ENCODE results near the gene CASTOR1. TPM values are rescaled to one million over a fixed set of nuclear protein-coding genes. Genes with fewer than 3 reads are reported as not detected.

Gene CASTOR1
- total RNA-seq, 4 donors from 2014 or later, result 16.5 to 36.0 (median 27.7) TPM

- TF ChIP-seq, protein P1, sequence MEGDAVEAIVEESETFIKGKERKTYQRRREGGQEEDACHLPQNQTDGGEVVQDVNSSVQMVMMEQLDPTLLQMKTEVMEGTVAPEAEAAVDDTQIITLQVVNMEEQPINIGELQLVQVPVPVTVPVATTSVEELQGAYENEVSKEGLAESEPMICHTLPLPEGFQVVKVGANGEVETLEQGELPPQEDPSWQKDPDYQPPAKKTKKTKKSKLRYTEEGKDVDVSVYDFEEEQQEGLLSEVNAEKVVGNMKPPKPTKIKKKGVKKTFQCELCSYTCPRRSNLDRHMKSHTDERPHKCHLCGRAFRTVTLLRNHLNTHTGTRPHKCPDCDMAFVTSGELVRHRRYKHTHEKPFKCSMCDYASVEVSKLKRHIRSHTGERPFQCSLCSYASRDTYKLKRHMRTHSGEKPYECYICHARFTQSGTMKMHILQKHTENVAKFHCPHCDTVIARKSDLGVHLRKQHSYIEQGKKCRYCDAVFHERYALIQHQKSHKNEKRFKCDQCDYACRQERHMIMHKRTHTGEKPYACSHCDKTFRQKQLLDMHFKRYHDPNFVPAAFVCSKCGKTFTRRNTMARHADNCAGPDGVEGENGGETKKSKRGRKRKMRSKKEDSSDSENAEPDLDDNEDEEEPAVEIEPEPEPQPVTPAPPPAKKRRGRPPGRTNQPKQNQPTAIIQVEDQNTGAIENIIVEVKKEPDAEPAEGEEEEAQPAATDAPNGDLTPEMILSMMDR (IDR thresholded peaks at IDR 0.05), result no peak
- TF ChIP-seq POLR2A (IDR thresholded peaks at IDR 0.05), result no peak
- intact Hi-C loops (cut with DNase I), result no loop called here
- Histone ChIP-seq H3K27ac (peak overlapping the region in 2 of 3 donors; percentile 96 to 97), H3K27me3 (no peaks in the 10 kb centered on the region), H3K4me3 (replicated peaks in 1 of 3) (no peak overlapping the region), H3K9me3 (no peaks in the 10 kb centered on the region), H3K4me1 (peaks cover 56 to 65% of the 10 kb centered on the region in 2 donors), H3K36me3 (peaks cover 29 to 38% of the 10 kb centered on the region in 2 donors)
- 93 to 98% methylated on average over 7 of the region's 7 CpGs for WGBS, 2 donors
- DNase-seq, result no peak
Observed at GRCh38 chr22:30293026-30293425, 3.7 kb upstream of the CASTOR1 start.

DNA sequence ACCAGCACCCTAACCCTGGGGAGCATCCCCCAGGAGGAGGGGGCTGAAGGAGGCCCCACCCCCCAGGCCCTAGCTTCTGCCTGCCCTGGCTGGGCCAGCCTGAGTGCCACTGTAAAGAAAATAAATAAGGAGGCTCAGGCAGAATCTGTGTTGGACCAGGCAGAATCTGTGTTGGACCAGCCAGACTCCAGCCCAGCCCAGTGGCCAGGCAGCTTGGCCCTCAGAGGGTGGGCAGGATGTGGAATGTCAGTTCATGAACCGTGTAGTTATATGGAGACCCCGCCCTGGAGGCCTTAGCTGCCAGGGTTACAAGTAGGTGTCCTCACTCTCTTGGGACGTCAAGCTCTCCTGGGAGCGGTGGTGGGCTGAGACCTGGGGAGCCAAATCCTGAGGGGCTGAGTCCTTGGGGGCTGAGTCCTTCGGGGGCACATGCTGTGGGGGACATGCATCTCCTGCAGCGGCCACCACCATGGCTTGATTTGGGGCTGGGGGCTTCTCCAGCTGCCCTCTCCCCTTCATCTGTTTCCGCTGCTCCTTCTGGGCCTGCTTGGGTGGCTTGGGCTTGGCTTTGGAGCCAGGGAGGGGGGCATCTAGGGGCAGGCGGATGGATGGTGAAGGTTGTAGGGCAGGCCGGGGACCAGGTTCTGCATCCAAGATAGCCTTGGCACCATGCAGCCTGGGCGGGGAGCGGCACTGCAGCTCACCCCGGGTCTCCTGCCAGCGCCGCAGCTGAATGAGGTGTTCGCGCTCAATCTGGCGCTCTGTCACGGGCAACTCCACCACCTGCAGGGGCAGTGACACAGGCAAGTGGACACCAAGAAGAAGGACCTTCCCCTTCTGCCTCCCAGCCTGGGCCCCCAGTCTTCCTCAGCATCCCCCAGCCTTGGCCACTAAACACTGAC, 3.0 kb upstream of the CASTOR1 start:
- H3K27ac ChIP-seq, result peak overlapping the region; percentile 96 to 97 (median 97)
- intact Hi-C loops (cut with DNase I), result no loop called here
- DNase-seq, result no peak

DNA sequence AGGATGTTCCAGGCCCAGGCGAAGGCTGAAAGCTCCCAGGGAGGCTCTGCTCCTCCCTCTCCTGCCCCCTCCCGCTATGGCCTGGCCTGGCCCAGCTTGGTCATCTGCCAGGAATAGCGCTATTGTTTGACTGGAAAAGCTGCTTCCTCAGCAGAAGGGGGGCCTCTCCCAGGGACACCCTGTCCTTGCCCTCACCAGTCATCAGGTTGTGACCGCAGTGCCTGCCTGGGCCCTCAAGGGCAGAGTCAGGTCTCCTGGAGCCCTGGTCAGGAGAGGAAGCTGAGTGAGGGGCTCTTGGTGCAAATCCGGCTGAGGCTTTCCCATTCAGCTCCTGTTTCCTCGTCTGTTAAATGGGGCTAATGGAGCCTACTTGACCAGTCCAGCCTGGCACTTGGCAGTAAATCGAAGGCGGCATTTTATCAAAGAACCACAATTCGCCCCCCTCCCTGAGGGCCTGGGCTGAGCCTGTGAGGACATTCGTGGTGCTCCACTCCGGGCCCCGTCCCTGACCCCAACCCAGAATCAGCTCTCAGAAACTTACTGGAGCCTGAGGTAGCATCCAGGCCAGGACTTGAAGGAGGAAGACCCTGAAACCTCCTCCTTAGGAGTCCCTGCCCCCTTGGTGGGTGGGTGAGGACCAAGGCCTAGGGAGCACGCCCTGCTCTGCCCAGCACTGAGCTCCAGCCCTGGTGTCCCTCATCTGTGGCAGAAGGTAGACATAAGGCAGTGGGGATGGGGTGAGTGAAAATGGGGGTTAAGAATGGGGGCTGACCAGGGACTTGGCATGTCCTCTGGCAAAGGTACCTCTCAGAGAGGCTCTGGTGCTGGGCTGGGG, 2.0 kb upstream of the CASTOR1 start:
- peaks cover 42 to 51% of the 10 kb centered on the region in 2 donors for H3K4me1 ChIP-seq
- peak; percentile 98 for DNase-seq
- H3K27me3 ChIP-seq, result no peaks in the 10 kb centered on the region
- intact Hi-C loops (cut with DNase I), result no loop called here
- H3K4me3 ChIP-seq (replicated peaks in 1 of 3), result no peak overlapping the region
- TF ChIP-seq, protein P1 (IDR thresholded peaks at IDR 0.05), result no peak
- TF ChIP-seq POLR2A (IDR thresholded peaks at IDR 0.05), result peak in 1 of 2 donors; percentile 65
- WGBS, 2 donors, result 29 to 52% methylated on average over 7 to 9 of the region's 13 CpGs
- H3K9me3 ChIP-seq, result no peaks in the 10 kb centered on the region
- peak overlapping the region; percentile 96 to 97 (median 97) for H3K27ac ChIP-seq
- peaks cover 26 to 38% of the 10 kb centered on the region in 2 donors for H3K36me3 ChIP-seq

More for the DNA sequence above, 3.0 kb upstream of the CASTOR1 start:
- peaks cover 28 to 38% of the 10 kb centered on the region in 2 donors for H3K36me3 ChIP-seq
- no peaks in the 10 kb centered on the region for H3K27me3 ChIP-seq
- H3K4me3 ChIP-seq (replicated peaks in 1 of 3), result no peak overlapping the region
- 81 to 92% methylated on average over 6 to 14 of the region's 18 CpGs for WGBS, 2 donors
- H3K9me3 ChIP-seq, result no peaks in the 10 kb centered on the region
- H3K4me1 ChIP-seq, result peaks cover 52 to 61% of the 10 kb centered on the region in 2 donors
- no peak for TF ChIP-seq POLR2A (IDR thresholded peaks at IDR 0.05)
- TF ChIP-seq, protein P1 (IDR thresholded peaks at IDR 0.05), result no peak

GRCh38 chr22:30290342-30291057, 1.2 kb upstream of the CASTOR1 start:
- WGBS, 2 donors, result 26 to 28% methylated on average over 2 to 3 of the region's 3 CpGs
- Histone ChIP-seq H3K27ac (peak overlapping the region; percentile 96 to 97 (median 97)), H3K27me3 (no peaks in the 10 kb centered on the region), H3K9me3 (no peaks in the 10 kb centered on the region), H3K4me3 (replicated peaks in 1 of 3) (peak overlapping the region in 1 of 3 donors; percentile 23), H3K4me1 (peaks cover 35 to 43% of the 10 kb centered on the region in 2 donors), H3K36me3 (peaks cover 27 to 35% of the 10 kb centered on the region in 2 donors)
- TF ChIP-seq, protein P1 (IDR thresholded peaks at IDR 0.05), result no peak
- DNase-seq, result peak in 1 of 2 donors; percentile 49
- intact Hi-C loops (cut with DNase I), result no loop called here

All from thyroid gland (tissue), 4 donors.